Measurements from ENCODE around the gene CPT1B. TPM values are rescaled to one million over a fixed set of nuclear protein-coding genes. Genes with fewer than 3 reads are reported as not detected.

CPT1B gene
- total RNA-seq, 1 experiment from 2014 or later, result 7.9 TPM

Other genes with a start within 250 kb of the CPT1B start
- 29.3 and 39.1 TPM in 2 replicates for gene PPP6R2, start 235.1 kb downstream of the CPT1B start, total RNA-seq (2014; rRNA removed; shearing (Covaris generic))
- gene SBF1, start 103.4 kb downstream of the CPT1B start, total RNA-seq (2014; rRNA removed; shearing (Covaris generic)), result 40.5 and 47.0 TPM in 2 replicates
- 0.03 and 0.23 TPM in 2 replicates for gene ADM2, start 96.9 kb downstream of the CPT1B start, total RNA-seq (2014; rRNA removed; shearing (Covaris generic))
- not detected in 2 replicates for gene MIOX, start 91.6 kb downstream of the CPT1B start, total RNA-seq (2014; rRNA removed; shearing (Covaris generic))
- gene LMF2, start 70.7 kb downstream of the CPT1B start, total RNA-seq (2014; rRNA removed; shearing (Covaris generic)), result 13.9 and 25.4 TPM in 2 replicates
- 70.7 and 85.0 TPM in 2 replicates for gene NCAPH2, start 70.2 kb downstream of the CPT1B start, total RNA-seq (2014; rRNA removed; shearing (Covaris generic))
- gene SCO2, start 52.8 kb downstream of the CPT1B start, total RNA-seq (2014; rRNA removed; shearing (Covaris generic)), result 9.4 and 11.5 TPM in 2 replicates
- 5.1 and 5.3 TPM in 2 replicates for gene TYMP, start 48.4 kb downstream of the CPT1B start, total RNA-seq (2014; rRNA removed; shearing (Covaris generic))
- gene KLHDC7B, start 32.5 kb downstream of the CPT1B start, total RNA-seq (2014; rRNA removed; shearing (Covaris generic)), result 0.06 TPM in 1 of 2 replicates, not detected in the other
- 0.51 TPM in 1 of 2 replicates, not detected in the other for gene SYCE3, start 15.5 kb downstream of the CPT1B start, total RNA-seq (2014; rRNA removed; shearing (Covaris generic))
- gene CHKB, start 4.4 kb upstream of the CPT1B start, total RNA-seq (2014; rRNA removed; shearing (Covaris generic)), result 18.3 and 26.2 TPM in 2 replicates
- 3.7 and 4.4 TPM in 2 replicates for gene MAPK8IP2, start 22.4 kb upstream of the CPT1B start, total RNA-seq (2014; rRNA removed; shearing (Covaris generic))
- gene ARSA, start 49.7 kb upstream of the CPT1B start, total RNA-seq (2014; rRNA removed; shearing (Covaris generic)), result 12.5 and 16.0 TPM in 2 replicates
- gene SHANK3, start 94.4 kb upstream of the CPT1B start, total RNA-seq (2014; rRNA removed; shearing (Covaris generic)), result 0.33 and 0.46 TPM in 2 replicates
- gene ACR, start 159.8 kb upstream of the CPT1B start, total RNA-seq (2014; rRNA removed; shearing (Covaris generic)), result not detected in 2 replicates
- 11.5 and 17.3 TPM in 2 replicates for gene RABL2B, start 205.2 kb upstream of the CPT1B start, total RNA-seq (2014; rRNA removed; shearing (Covaris generic))

Measured in Daoy (cell line).